ENCODE measurements around the gene ZDHHC22.
A peak's percentile ranks its signal among the peaks of the same experiment; 100 is the strongest.
"Not testable (repeated sequence)": the region's sequence is repeated elsewhere in the genome, so short reads cannot be mapped to it uniquely, and the experiment has no call there.

Gene ZDHHC22

DNA sequence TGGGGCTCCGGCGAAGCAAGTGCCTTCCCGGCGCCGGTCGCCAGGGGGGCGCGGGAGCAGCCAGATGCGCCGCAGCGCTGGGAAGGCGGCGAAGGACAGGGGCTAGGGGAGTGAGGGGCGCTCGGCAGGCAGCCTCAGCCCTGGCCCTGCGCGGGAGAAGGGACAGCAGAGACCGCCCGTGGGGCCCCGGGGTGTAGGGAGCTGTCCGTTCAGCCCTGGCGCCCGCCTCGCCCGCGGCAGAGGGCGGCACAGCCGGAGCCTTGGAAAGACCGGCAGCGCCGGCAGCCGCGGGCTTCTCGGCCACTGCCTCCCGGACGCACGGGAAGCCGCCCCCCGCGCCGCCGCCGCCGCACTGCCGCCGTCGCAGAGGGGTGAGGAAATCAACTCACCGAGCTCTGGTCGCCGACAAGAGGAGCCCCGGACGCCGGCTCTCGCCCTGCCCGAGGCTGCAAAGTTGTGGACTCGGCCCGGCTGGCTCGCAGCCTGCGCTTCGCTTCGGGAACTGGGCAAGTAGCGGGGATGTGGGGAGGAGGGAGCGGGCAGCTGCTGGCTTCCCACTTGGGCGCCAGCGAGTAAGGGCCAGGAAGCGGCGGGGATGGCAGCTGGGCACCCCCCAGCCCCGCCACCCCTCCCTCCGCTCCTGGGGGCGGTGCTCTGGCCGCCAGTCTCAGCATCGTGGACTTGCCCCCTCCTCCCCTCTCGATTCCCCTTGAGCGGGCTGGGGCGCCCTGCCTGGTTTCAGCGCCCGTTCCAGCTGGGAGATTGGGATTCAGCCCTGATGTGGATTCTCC, at the start of gene ZDHHC22:
TSS of gene ZDHHC22 (minus strand) at position 578 of the 791 bp plus-strand sequence. CDS start 2,053 bp downstream, outside the sequence.
- DNase-seq: no peak

DNA sequence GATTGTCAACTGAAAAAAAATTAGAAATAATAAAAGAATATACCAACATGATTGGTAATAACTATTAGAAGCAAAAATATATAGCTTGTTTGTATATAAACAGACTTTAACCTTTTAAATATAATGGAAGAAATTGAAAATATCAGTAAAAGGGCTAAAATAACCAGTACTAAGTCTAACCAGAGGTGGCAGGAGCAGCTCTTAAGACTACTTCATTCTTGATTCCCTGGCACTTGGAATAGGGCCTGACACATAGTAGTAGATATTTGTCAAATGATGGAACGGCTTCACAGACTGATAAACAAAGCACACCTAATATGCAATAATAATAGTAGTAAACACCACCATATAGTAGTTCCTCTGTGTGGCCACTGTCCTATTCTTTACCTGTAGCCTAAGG, 49.4 kb upstream of the ZDHHC22 start:
- no peak for DNase-seq

- no peak for DNase-seq
Observed at GRCh38 chr14:77189479-77189878, 47.9 kb upstream of the ZDHHC22 start.

- no peak for DNase-seq
Observed at GRCh38 chr14:77187649-77188012, 46.0 kb upstream of the ZDHHC22 start.

- no peak for DNase-seq
Observed at GRCh38 chr14:77186911-77187648, 45.5 kb upstream of the ZDHHC22 start.

GRCh38 chr14:77185093-77185465, 43.5 kb upstream of the ZDHHC22 start:
- no peak for DNase-seq

DNA sequence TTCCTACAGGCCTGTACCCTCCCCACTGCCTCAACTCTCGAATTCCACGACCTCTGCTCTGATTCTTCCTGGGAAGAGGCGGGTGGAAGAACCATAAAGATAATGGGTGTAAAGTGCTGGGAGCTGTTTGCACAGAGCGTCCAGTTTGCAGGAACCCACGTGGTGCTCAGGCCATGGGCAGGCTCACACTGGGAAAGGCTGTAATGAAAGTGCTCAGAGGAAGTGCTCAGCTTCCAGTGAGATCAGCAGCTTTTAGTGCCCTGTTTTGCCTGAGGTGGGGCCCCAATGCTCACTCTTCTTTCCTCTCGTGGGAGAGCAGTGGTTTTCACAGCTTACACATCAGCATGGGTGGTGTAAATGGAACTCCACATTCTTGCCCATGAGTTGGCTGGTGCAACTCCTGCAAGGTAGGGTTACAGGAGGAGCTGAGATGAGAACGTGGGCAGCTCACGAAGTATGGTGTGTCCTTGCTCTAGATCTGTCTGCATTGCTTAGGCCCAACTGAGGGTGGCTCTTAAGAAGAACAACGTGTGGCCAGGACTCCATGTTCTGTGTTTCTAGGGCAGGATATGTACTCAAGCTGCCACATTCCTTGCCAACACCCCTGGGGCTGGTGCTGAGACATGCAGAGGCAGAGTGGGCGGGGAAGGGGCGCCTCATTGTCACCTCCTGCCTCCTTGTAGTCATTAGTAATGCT, 43.0 kb upstream of the ZDHHC22 start:
- no peak for DNase-seq

GRCh38 chr14:77183896-77184295, 42.3 kb upstream of the ZDHHC22 start:
- no peak for DNase-seq

DNA sequence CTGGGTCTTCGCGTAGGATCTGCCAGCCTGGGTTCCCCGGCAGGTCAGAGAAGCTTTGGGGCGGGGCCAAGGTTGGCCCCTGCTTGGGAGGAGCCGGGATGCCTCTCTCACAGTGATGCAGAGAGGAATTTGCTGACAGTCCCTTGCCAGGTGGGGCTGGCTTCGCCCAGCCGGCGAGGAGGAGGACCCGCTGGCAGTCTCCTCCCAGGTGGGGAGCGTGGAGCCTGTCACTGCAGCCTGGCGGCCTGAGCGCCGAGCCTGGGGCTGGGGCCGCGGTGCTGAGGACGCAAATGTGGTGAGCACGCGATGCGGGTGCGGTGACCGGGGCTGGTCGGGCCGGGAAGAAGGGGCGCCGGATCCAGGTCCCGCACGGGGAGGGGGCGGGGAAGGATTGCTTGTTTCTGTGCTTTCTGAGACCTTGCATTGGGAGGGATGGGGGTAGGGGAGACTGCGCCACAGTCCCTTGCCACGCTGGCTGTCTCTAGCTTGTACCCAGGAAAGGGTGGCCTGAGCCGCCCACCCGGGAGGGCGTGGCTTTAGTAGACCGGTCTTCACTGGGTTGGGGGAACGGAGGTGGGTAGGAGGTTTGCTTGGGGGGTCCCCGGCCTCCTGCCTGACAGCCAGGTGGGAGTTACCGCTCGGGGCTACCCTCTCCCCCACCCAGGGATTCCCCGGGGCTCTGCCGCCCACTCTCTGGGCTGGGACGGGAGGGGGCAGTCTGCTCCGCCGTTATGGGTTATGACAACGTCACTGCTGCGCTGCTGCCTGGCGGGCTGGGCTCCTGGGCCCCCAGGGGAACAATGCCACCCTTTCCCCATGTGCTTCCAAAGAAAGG, 40.2 kb upstream of the ZDHHC22 start, which contains the start of gene TMEM63C:
TSS of gene TMEM63C (plus strand) at position 196 of the 835 bp plus-strand sequence. CDS start 37,016 bp downstream, outside the sequence.
- peak; percentile 30 for DNase-seq

- no peak for DNase-seq
Observed at GRCh38 chr14:77180726-77181602, 39.4 kb upstream of the ZDHHC22 start.

DNA sequence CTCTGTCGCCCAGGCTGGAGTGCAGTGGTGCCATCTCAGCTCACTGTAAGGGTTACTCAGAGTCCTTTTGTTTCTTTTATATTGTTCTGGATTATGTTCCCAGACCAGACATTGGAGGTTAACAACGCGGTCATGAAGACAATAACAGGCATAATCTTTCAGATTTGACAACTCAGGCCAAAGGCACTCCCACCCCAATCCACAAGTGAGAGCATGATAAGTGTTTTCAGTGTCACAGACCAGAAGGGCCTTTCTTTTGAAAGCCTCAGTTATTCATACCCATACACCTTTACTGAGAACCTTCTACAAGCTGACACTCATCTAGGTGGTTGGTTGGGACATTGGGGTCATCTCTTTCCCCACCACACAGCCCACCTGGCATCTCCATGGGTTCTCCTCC, 37.1 kb upstream of the ZDHHC22 start:
- DNase-seq: no peak

DNA sequence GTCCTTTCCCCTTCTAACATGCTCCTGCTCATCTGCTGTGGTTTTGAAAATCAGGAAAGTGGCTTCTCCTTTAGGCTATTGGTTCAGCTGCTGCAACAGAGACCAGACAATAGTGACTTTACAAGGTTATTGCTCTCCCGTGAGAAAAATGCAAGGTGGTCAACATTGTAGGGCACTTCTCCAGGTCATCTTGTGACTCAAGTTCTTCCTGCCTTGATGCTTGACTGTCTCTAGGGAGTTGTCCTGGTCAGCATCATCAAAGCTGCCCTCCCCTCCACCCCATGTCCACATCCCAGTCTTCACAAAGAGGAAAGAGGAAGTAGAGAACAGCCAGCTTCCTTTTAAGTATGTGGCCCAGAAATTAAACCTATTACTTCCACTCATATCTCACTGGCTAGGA, 36.1 kb upstream of the ZDHHC22 start:
- DNase-seq: no peak

DNA sequence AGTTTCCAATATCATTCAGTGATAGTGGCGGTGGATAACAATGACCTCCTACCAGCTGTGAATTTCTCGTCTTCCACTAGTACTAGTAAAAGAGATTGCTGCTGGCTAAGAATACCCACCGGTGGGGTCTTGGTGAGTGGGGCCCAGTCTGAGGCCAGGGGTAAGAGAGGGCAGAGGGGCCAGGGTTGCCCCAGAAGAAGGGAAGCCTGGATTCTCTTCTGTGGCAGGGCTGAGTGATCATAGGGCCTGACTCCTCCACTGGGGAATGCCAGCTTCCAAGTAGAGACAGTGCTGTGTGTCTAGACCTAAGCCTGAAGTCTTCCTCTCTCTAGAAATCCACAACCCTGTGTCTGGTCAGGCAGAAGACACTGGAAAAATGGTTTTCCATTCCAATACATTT, 34.3 kb upstream of the ZDHHC22 start:
- no peak for DNase-seq

DNA sequence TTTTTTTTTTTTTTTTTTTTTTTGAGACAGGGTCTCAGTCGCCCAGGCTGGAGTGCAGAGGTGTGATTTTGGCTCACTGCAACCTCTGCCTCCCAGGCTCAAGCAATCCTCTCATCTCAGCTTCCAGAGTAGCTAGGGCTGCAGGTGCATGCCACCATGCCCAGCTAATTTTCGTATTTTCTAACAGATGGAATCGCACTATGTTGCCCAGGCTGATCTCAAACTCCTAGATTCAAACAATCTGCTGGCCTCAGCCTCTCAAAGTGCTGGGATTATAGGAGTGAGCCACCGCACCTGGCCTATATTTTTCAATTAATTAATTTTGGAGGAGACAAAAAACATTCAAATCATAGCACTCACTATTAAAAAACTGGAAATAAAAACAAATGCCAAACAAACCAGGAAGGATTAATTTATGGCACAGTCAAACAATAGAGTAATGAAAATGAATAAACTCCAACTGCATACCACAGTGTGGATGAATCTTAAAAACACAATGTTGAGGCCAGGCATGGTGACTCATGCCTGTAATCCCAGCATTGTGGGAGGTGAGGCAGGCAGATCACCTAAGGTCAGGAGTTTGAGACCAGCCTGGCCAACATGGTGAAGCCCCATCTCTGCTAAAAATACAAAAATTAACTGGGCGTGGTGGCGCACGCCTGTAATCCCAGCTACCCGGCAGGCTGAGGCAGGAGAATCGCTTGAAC, 32.5 kb upstream of the ZDHHC22 start:
- not testable (repeated sequence) for DNase-seq

- no peak for DNase-seq
Observed at GRCh38 chr14:77172916-77173315, 31.3 kb upstream of the ZDHHC22 start.

DNA sequence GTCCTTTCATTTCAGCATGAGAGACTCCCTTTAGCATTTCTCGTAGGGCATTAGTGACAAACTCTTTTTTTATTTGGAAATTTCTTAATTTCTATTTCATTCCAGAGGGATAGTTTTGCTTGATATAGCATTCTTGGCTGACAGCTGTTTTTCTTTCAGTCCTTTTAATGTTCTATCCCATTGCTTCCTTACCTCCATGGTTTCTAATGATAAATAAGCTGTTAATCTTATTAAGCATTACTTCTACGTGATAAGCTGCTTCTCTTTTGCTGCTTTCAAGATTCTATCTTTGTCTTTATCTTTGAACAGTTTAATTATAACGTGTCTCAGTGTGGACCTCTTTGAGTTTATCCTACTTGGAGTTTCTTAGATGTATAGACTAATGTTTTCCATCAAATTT, 28.5 kb upstream of the ZDHHC22 start:
- DNase-seq: no peak

DNA sequence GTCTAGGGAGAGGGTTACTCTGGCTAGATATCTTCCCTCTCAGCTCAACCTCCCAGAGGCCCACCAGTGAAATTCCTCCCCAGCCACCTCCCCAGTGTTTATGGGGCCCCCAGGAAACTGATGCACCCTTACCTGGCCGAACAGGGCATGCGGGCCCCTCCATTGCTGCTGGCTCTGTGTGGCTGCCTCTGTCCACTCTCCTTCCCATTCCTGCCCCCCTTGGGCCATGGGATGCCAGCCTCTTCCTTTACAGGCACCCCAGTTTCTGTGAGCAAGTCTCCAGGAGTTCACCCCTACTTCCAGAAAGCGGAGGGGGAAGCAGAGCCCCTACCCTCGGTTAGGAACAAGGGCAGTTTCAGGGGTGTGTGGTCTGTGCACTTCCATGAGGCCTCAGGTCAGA, 19.4 kb upstream of the ZDHHC22 start:
- no peak for DNase-seq

- DNase-seq: no peak
Observed at GRCh38 chr14:77158882-77159255, 17.3 kb upstream of the ZDHHC22 start.

DNA sequence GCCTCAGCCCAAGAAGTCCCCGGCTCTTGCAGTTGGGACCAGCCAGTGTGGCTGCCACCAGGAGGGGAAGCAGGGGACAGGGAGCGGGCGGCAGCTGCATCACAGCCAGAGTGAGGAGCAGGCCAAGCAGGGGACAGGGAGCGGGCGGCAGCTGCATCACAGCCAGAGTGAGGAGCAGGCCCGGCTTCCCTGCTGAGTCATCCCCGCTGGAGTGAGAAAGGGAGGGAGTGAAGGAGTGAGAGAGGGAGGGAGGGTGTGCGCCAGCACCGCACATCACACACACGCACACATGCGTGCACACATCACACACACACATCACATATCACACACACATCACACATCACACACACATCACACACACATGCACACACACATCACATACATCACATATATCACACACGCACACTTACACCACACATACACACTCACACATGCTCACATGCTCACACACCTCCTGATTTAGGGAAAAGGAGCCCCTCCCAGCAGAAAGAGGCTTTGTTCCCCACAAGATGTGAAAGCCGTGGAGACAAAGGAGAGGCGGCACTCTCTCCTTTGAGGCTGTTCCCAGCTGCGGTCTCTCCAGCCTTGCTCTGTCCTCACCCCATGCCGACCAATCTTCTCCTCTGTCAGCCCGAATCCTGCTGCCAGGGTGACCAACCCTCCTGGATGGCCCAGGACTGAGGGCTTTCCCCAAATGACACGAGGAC, 16.7 kb upstream of the ZDHHC22 start:
- DNase-seq: no peak

DNA sequence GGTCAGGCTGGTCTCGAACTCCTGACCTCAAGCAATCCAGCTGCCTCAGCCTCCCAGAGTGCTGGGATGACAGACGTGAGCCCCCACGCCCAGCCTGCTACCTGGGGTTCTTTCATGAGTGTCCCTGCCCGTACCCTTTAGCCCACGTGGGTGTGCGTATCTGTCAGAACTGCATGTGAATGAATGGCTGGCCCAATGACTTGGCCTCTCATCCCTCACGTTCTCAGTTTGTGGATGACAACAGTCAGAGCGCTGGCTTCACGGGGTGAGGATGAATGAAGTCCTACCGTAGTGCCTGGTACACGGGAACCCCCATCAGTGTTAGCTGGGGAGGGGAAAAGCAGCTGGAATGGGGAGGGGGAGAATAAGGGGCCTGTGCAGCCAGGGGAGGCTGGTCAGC, 16.1 kb upstream of the ZDHHC22 start:
- DNase-seq: no peak
